ENCODE results near the gene ESRRB.

Gene ESRRB

DNA sequence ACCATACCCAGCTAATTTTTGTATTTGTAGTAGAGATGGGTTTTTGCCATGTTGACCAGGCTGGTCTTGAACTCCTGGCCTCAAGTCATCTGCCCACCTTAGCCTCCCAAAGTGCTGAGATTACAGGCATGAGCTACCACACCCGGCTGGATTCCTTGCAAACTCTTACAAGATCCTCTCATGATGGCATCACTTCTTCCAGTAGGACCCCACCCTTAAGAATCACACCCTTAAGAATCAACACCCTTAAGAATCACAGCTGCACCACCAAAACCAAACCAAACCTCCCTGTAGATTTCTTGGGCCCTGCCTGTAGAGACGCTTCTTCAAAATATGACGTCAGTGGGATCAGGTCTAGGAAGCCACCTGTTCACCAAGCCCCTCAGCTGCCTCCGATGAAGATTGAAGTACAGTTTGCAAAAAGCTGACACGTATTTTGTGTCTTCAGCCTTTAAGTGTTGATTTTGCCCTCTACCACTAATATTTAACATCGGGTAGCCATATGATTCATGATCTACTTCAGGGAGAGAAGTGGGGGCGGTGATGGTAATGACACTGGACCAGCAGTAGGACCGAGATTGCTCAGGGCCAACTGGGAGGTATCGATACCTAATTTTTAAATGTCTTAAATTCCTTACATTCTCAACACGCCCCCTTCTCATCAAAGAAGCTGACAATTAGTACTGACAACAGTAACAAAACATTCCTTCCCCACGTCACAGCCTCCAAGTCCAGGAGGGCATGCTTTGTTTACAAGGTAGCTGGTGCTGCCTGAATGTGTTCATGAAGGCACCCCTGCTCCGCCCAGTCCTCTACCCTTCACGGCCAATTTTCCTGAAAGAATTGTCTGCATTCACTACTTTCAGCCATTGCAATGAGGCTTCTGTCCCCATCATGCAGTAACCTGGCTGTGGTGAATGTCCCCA, 57.2 kb downstream of the ESRRB start:
- no peak for ATAC-seq
- TF ChIP-seq ZFP30 (CRISPR knock-in tag; IDR thresholded peaks at IDR 0.05), result no peak
- TF ChIP-seq ISL1 (CRISPR knock-in tag; IDR thresholded peaks at IDR 0.05), result no peak
- TF ChIP-seq ZFP3 (CRISPR knock-in tag; IDR thresholded peaks at IDR 0.05), result no peak
- TF ChIP-seq ZNF8 (CRISPR knock-in tag; IDR thresholded peaks at IDR 0.05), result no peak
- TF ChIP-seq, protein P1, sequence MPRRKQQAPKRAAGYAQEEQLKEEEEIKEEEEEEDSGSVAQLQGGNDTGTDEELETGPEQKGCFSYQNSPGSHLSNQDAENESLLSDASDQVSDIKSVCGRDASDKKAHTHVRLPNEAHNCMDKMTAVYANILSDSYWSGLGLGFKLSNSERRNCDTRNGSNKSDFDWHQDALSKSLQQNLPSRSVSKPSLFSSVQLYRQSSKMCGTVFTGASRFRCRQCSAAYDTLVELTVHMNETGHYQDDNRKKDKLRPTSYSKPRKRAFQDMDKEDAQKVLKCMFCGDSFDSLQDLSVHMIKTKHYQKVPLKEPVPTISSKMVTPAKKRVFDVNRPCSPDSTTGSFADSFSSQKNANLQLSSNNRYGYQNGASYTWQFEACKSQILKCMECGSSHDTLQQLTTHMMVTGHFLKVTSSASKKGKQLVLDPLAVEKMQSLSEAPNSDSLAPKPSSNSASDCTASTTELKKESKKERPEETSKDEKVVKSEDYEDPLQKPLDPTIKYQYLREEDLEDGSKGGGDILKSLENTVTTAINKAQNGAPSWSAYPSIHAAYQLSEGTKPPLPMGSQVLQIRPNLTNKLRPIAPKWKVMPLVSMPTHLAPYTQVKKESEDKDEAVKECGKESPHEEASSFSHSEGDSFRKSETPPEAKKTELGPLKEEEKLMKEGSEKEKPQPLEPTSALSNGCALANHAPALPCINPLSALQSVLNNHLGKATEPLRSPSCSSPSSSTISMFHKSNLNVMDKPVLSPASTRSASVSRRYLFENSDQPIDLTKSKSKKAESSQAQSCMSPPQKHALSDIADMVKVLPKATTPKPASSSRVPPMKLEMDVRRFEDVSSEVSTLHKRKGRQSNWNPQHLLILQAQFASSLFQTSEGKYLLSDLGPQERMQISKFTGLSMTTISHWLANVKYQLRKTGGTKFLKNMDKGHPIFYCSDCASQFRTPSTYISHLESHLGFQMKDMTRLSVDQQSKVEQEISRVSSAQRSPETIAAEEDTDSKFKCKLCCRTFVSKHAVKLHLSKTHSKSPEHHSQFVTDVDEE (CRISPR knock-in tag; IDR thresholded peaks at IDR 0.05), result no peak
- no peak for TF ChIP-seq BACH2 (CRISPR knock-in tag; IDR thresholded peaks at IDR 0.05; ENCODE audit: borderline replicate concordance)
- TF ChIP-seq ZNF70 (CRISPR knock-in tag; IDR thresholded peaks at IDR 0.05), result no peak
- no peak for TF ChIP-seq TCF4 (CRISPR knock-in tag; IDR thresholded peaks at IDR 0.05; ENCODE audit: borderline replicate concordance)
- no peak for TF ChIP-seq CSDC2 (CRISPR knock-in tag; IDR thresholded peaks at IDR 0.05)
- TF ChIP-seq TOX (CRISPR knock-in tag; IDR thresholded peaks at IDR 0.05; ENCODE audit: borderline replicate concordance), result no peak
- TF ChIP-seq SNAI2 (CRISPR knock-in tag; IDR thresholded peaks at IDR 0.05), result no peak
- no peak for TF ChIP-seq GLIS3 (CRISPR knock-in tag; IDR thresholded peaks at IDR 0.05)

DNA sequence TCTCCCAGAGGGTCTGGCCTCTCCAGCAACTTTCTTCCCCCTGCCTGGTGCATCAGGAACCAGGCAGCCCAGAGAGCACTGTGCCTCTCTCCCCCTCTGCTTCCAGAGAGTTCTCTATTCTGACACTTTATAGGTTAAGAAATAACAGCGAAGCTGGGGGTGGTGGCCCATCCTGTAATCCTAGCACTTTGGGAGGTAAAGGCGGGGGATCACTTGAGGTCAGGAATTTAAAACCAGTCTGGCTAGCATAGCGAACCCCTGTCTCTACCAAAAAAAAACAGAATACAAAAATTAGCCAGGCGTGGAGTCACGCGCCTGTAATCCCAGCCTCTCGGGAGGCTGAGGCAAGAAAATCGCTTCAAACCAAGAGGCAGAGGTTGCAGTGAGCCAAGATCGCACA, 58.3 kb downstream of the ESRRB start:
- TF ChIP-seq CSDC2 (CRISPR knock-in tag; IDR thresholded peaks at IDR 0.05) (no peak), GLIS3 (CRISPR knock-in tag; IDR thresholded peaks at IDR 0.05) (no peak), RARB (CRISPR knock-in tag; IDR thresholded peaks at IDR 0.05) (no peak), ZFP3 (CRISPR knock-in tag; IDR thresholded peaks at IDR 0.05) (no peak), ZNF565 (CRISPR knock-in tag; conservative IDR thresholded peaks at IDR 0.05; ENCODE audit: low read depth) (no peak), ZNF70 (CRISPR knock-in tag; IDR thresholded peaks at IDR 0.05) (no peak), ISL1 (CRISPR knock-in tag; IDR thresholded peaks at IDR 0.05) (no peak), SNAI2 (CRISPR knock-in tag; IDR thresholded peaks at IDR 0.05) (no peak), ZNF8 (CRISPR knock-in tag; IDR thresholded peaks at IDR 0.05) (no peak), TOX (CRISPR knock-in tag; IDR thresholded peaks at IDR 0.05; ENCODE audit: borderline replicate concordance) (no peak), ESRRG (CRISPR knock-in tag; IDR thresholded peaks at IDR 0.05) (no peak), OSR1 (CRISPR knock-in tag; IDR thresholded peaks at IDR 0.05) (no peak), BACH2 (CRISPR knock-in tag; IDR thresholded peaks at IDR 0.05; ENCODE audit: borderline replicate concordance) (no peak), PPARA (CRISPR knock-in tag; IDR thresholded peaks at IDR 0.05; ENCODE audit: borderline replicate concordance) (no peak), ZC3H10 (CRISPR knock-in tag; IDR thresholded peaks at IDR 0.05) (no peak), TCF4 (CRISPR knock-in tag; IDR thresholded peaks at IDR 0.05; ENCODE audit: borderline replicate concordance) (no peak)
- TF ChIP-seq, protein P2, sequence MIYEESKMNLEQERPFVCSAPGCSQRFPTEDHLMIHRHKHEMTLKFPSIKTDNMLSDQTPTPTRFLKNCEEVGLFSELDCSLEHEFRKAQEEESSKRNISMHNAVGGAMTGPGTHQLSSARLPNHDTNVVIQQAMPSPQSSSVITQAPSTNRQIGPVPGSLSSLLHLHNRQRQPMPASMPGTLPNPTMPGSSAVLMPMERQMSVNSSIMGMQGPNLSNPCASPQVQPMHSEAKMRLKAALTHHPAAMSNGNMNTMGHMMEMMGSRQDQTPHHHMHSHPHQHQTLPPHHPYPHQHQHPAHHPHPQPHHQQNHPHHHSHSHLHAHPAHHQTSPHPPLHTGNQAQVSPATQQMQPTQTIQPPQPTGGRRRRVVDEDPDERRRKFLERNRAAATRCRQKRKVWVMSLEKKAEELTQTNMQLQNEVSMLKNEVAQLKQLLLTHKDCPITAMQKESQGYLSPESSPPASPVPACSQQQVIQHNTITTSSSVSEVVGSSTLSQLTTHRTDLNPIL (CRISPR knock-in tag; IDR thresholded peaks at IDR 0.05; ENCODE audit: low read depth), result no peak
- TF ChIP-seq, protein P1 (CRISPR knock-in tag; IDR thresholded peaks at IDR 0.05), result no peak
- TF ChIP-seq, protein P3, sequence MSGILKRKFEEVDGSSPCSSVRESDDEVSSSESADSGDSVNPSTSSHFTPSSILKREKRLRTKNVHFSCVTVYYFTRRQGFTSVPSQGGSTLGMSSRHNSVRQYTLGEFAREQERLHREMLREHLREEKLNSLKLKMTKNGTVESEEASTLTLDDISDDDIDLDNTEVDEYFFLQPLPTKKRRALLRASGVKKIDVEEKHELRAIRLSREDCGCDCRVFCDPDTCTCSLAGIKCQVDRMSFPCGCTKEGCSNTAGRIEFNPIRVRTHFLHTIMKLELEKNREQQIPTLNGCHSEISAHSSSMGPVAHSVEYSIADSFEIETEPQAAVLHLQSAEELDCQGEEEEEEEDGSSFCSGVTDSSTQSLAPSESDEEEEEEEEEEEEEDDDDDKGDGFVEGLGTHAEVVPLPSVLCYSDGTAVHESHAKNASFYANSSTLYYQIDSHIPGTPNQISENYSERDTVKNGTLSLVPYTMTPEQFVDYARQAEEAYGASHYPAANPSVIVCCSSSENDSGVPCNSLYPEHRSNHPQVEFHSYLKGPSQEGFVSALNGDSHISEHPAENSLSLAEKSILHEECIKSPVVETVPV (CRISPR knock-in tag; IDR thresholded peaks at IDR 0.05), result no peak
- TF ChIP-seq, protein P4, sequence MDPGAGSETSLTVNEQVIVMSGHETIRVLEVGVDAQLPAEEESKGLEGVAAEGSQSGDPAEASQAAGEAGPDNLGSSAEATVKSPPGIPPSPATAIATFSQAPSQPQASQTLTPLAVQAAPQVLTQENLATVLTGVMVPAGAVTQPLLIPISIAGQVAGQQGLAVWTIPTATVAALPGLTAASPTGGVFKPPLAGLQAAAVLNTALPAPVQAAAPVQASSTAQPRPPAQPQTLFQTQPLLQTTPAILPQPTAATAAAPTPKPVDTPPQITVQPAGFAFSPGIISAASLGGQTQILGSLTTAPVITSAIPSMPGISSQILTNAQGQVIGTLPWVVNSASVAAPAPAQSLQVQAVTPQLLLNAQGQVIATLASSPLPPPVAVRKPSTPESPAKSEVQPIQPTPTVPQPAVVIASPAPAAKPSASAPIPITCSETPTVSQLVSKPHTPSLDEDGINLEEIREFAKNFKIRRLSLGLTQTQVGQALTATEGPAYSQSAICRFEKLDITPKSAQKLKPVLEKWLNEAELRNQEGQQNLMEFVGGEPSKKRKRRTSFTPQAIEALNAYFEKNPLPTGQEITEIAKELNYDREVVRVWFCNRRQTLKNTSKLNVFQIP (CRISPR knock-in tag; IDR thresholded peaks at IDR 0.05; ENCODE audit: borderline replicate concordance, low read depth), result no peak
- ATAC-seq, result no peak
